NOMO-1 treated with dmso at 0.1 percent for 144 hours (cell line): ENCODE measurements around the gene GALNT11.
A peak's percentile ranks its signal among the peaks of the same experiment; 100 is the strongest.
"Not testable (repeated sequence)": the region's sequence is repeated elsewhere in the genome, so short reads cannot be mapped to it uniquely, and the experiment has no call there.

Experiments used
- DNase-seq: peaks from one replicate; lab custom pipeline; 2025; ENCODE audit not compliant: unreplicated experiment; lab: John Stamatoyannopoulos, UW

The GALNT11 gene

DNA sequence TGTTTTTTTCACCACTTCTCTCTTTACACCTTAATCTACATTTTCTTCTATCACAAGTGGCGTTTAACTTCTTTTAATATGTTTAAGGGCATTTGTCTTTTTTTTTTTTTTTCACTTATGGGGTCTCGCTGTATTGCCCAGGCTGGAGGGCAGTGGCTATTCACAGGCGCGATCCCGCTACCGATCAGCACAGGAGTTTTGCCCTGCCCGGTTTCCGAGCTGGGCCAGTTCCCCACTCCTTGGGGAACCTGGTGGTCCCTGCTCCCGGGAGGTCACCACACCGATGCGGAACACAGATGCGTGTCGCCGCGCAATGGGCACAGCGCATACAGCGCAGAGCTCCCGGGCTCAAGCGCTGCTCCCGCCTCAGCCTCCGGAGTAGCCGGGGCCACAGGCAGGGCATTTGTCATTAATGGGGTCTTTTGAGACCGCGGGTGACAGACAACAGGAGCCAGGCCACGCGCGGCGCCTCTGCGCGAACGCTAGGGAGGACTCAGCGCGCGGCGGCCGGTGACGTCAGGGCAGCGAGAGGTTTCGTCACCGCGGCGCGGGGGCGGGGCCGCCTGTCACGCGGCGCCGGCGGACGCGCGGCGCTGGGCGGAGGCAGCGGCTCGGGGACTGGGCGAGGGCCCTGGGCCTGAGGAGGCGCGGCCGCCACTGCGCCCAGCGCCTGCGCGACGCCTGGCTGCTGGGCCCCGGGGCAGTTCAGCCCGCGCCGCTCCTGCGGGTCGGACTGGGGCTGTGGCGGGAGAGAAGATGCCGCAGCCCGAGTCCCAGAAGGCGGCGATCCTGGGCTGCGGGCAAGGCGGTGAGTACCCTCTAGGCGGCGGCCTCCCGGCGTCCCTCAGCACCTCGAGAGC lies at the start of gene GALNT11:
Gene GALNT11, plus strand, starts transcription at position 598 of the 860 bp plus-strand sequence. CDS start 68,554 bp downstream, outside the sequence.
- peak; percentile 50 for DNase-seq

DNA sequence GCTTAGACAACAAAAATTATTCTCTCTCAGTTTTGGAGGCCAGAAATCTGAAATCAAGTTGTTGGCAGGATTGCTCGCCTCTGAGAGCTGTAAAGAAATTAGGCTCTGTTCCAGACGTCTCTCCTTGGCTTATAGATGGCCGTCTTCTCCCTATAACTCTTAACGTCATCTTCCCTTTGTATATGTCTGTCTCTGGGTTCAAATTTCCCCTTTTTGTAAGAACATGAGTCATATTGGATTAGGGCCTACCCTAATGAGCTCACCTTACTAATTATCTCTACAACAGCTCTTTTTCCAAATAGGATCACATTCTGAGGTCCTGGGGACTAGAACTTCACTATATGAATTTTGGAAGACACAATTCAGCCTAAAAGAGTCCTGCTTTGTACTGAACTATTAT lies 46.9 kb upstream of the GALNT11 start:
- DNase-seq: no peak

DNA sequence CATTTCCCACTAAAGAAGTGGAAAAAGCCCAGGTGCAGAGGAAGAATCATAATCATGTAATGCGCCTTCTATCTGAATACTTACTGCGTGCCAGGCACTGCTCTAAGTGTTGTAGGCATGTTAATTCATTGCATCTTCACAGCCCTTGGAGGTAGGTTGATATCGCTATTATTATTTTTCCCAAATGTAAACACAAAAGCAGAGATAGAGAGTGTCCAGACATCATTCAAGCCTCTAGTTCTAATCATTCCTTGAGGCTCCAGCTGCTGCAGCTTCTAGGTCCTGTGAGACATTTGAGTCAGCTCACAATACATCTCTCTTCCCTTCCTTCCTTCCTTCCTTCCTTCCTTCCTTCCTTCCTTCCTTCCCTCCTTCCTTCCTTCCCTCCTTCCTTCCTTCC lies 44.3 kb upstream of the GALNT11 start:
- DNase-seq: no peak

DNA sequence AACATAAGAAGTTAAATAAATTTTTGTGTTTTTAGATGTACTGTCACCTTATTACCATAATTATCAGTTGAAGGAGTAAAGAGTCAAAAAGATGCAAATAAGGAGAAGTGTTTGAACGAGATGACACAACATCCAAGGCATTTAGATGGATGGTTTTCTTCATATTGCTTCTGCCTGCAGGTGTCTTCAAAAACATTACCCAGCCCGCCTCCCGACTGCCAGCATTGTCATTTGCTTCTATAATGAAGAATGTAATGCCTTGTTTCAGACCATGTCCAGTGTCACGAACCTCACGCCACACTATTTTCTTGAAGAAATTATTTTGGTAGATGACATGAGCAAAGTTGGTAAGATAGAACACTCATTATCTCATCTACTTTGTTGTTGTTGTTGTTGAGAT lies 42.7 kb upstream of the GALNT11 start:
- DNase-seq: no peak

DNA sequence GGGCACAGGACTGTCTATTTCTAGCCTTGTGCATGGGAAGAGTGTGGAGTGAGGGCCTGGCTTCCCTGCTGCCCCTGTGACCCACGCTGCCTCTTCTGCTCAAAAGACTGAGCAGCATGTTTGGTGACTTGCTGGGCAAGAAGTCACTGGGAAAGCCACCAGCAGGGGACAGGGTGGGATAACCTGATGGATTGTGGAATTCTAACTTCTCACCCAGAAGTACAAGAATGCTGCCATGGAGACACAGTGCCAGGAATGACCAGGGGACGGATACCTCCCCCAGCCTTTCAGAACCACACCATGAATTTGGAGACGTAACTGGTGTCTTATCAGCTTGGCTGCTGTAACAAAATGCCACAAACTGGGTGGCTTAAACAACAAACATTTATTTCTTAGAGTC lies 40.9 kb upstream of the GALNT11 start:
- no peak for DNase-seq

DNA sequence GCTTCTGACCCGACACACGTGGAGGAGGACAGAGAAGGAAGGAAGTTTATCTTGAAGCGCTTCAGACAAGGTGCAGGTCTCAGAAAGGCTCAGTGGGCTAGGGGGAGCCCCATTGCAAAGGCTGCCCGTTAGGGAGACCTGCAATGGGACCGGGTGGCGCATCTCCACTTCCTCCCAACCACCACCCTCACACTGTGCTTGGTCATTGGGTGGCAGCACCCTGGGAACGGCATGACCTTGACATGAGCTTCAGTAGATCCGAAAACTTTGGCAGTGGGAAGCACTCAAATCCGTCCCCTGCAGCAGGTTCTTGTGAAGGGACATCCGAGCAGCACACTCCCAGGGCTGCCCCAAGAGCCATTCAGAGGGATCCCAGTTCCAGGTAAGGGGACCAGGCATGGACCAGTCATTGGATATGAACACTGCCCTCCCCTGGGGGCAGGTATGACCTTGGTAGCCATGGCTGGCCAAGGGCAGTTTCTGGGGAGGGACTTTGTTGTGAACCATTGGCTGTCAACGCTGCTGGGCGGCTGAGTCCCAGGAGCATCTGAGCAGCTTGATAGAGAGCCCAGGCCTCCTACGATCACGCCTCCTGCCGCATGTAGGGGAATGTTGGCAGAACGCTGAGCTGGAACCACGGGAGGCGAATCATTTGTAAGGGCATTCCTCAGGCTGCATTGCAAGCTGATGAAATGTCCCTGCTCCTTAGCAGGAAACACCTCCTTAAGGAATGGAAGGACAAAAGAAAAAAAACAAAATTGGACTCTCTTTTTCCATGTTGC lies 37.5 kb upstream of the GALNT11 start:
- no peak for DNase-seq

GRCh38 chr7:151992375-151992774 lies 33.1 kb upstream of the GALNT11 start:
- DNase-seq: peak; percentile 8

DNA sequence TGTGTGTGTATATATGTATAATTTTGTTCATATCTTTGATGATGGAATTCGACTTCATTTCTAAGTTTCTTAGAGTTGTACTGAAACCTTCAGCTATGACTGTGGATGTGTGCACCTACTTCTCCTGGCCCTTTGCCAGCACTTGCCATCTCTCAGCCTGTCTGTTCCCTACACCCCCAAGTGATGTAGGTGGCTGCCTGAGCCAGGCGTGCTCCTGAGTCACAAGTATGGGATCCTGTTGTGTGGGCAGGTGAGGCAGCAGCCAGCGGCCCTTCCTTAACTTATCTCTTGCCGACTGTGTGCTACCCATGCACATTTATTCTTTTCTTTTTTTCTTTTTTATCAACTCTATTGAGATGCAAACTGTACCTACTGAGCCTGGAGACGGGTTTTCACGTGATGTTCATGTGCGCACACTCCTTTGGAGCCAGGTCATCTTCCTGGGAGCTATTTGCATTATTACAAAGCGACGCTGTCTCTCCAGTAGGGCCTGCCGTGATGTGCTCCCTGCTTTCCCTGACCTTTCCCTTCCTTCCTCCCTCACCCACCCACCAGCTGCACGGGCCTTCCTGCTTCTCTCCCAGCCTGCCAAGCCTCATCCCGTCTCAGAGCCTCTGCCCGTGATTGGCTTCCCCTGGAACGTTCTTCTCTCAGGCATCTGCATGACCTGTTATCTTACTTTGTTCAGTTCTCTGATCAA lies 31.3 kb upstream of the GALNT11 start:
- no peak for DNase-seq

DNA sequence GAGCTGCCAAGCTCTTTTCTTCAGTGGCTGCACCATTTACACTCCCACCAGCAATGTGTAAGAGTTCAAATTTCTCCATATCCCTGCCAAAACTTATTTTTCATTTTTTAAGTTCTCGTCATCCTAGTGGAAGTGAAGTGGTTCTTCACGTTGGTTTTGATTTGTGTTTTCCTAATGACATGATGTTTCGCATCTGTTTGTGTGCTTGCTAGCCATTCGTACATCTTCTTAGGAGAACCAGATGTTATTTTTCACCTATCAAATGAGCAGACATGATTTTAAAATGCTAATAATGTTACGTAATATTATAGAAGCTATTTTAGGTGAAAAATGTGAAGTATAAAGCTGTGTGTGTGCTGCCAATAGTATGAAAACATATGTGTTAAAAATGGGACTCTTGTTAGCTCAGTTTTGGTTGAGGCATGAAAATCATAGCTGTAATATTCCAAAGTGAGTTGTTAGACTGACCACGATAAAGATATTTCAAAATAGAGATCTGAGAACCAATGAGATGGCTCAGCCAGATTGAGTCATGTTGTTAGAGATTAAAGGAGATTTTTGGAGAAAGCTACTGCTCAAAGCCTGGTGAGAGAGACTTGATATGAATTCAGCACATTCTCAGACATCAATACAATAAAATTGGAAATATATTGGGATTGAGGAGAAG lies 25.9 kb upstream of the GALNT11 start:
- no peak for DNase-seq

DNA sequence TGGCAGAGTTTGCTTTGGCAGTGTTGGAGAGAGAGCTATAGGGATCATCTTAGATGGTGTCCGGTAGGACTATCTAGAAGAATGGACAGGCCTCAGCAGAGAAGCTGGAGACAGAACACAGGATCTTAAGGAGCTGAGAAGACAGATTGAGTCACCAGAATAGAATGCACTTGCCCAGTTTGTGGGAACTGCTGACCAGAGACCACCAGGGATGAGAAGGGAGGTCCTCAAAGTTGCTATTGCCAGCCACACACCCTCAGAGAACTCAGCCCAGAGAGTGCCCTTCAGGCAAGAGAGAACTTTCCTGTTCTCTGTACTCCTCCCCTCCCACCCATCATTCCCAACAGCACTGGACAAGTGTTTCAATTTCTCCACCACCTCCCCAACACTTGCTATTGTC lies 25.3 kb upstream of the GALNT11 start:
- DNase-seq: no peak

- no peak for DNase-seq
These were observed 19.1 kb upstream of the GALNT11 start for GRCh38 chr7:152006336-152006735.

- DNase-seq: no peak
These were observed 13.6 kb upstream of the GALNT11 start for GRCh38 chr7:152011860-152012259.

GRCh38 chr7:152013230-152013629 lies 12.2 kb upstream of the GALNT11 start:
- no peak for DNase-seq

DNA sequence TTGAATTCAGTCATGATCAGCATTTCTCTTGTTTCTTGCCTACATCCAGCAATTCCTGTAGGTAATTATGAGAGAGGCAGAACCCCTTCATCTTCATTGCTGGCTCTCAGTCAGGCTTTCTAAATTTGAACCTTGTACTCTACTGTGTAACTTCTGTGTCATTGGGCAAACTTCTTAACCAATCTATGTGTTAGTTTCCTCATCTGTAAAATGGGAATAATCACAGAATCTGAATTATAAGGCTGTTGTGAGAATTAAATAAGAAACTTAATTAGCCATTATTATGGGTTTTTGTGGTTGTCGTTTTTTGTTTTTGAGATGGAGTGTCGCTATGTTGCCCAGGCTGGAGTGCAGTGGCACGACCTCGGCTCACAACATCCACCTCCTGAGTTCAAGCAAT lies 11.5 kb upstream of the GALNT11 start:
- no peak for DNase-seq

DNA sequence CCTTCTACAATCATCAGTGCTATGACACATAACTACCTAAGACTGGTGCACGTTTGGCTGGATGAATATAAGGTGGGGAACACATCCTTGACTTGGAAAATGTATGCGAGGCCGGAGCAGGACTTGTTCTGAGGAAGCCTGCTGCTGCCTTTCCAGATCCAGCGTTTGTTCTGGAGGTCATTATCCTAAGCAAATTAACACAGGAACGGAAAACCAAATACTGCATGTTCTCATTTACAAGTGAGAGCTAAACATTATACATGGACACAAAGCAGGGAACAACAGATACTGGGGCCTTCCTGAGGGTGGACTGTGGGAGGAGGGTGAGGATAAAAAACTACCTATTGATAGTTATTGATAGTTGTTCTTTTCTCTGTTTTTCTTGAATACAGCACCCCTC lies 10.8 kb upstream of the GALNT11 start:
- DNase-seq: no peak

GRCh38 chr7:152015600-152015999 lies 9.9 kb upstream of the GALNT11 start:
- no peak for DNase-seq

GRCh38 chr7:152016947-152017346 lies 8.5 kb upstream of the GALNT11 start:
- DNase-seq: no peak

DNA sequence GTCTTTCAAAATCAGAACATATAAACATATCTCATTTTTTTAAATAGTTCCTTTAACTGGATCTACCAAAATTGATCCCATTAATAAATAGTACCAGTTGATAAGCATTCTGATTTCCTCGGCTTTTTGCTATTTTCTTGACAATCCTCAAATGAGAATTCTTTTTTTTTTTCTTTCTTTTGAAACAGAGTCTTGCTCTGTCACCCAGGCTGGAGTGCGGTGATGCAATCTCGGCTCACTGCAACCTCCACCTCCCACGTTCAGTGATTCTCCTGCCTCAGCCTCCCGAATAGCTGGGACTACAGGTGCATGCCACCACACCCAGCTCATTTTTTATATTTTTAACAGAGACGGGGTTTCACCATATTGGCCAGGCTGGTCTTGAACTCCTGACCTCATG lies 7.8 kb upstream of the GALNT11 start:
- not testable (repeated sequence) for DNase-seq

GRCh38 chr7:152021740-152022139 lies 3.7 kb upstream of the GALNT11 start:
- not testable (repeated sequence) for DNase-seq

DNA sequence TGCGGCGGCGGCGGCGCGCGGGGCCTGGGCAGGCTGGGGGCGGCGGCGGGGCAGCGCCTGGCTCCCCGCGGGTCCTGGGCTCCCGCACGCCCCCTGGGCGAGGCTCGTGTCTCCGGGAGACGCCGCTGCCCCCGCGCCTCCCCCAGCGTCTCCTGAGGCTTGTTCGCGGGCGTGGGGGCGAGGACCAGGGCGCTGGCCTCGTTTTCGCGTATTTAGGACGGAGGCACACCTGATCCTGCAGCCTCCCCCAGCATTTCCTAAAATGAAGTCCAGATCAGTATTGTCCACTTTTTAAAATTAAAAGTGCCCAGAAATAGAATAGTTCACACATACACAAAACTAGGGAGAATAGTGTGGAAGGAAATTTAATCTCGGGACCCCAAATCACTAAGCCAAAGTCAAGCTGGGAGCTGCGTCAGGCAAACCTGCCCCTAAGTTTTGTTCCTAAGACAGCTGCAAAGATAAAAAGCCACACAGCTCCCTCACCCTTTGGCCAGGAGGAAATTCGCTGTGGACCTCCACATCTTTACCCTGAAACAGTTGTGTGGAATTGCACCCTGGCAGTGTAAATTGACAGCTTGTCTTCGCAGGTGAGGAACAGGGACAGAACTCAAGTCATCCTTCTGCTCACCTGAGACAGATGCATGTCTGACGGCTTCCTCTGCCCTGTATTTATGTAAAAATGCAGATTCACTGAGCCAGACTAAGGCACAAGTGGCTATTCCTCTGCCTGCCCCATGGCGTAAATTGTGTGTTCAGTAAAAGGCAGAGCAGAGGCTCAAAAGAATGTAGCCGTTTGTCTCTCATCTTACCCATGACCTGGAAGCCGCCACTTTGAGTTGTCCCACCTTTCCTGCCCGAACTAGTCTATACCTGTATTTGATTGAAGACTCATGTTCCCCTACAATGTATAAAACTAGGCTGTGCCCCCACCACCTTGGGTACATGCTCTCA lies 740 bp downstream of the GALNT11 start:
- DNase-seq: no peak
